Endodermal cell (in vitro differentiated cells): ENCODE data around the gene CAPNS2. TPM values are rescaled to one million over a fixed set of nuclear protein-coding genes. Genes with fewer than 3 reads are reported as not detected.

Source experiments
- DNase-seq: peaks from one replicate; pipeline ENCODE4 v3.0.0-alpha.2; 2017
- H3K27ac ChIP-seq: 2 replicates; pipeline ENCODE4 v1.5.1; 2013; ENCODE audit warnings: mild to moderate bottlenecking, low read depth, low read length, moderate library complexity
- H3K27me3 ChIP-seq: 2 replicates; pipeline ENCODE4 v1.6.1; 2013; ENCODE audit warnings: mild to moderate bottlenecking, low read length, moderate library complexity; ENCODE audit not compliant: insufficient read depth, control insufficient read depth, poor library complexity, severe bottlenecking
- H3K36me3 ChIP-seq: 2 replicates; pipeline ENCODE4 v1.7.0; 2013; ENCODE audit warnings: mild to moderate bottlenecking, low read length, moderate library complexity; ENCODE audit not compliant: control insufficient read depth, insufficient read depth
- H3K4me1 ChIP-seq: one replicate; pipeline ENCODE4 v1.7.0; 2013; ENCODE audit warnings: low read length; ENCODE audit not compliant: control insufficient read depth, insufficient read depth
- H3K4me3 ChIP-seq: 2 replicates; pipeline ENCODE4 v1.5.1; 2013; ENCODE audit warnings: mild to moderate bottlenecking, low read length, moderate library complexity
- H3K9ac ChIP-seq: 2 replicates; pipeline ENCODE4 v1.6.1; 2013; ENCODE audit warnings: mild to moderate bottlenecking, low read length, moderate library complexity; ENCODE audit not compliant: poor library complexity, severe bottlenecking; ENCODE audit errors: extremely low read depth
- H3K9me3 ChIP-seq: 2 replicates; pipeline ENCODE4 v1.6.1; 2013; ENCODE audit warnings: mild to moderate bottlenecking, low read length, moderate library complexity; ENCODE audit not compliant: control insufficient read depth
- H3K27ac Mint-ChIP-seq: 2 replicates; pipeline ENCODE4 v1.8.0; 2020; ENCODE audit warnings: mixed read lengths
- H3K27me3 Mint-ChIP-seq: 2 replicates; pipeline ENCODE4 v1.8.0; 2021; ENCODE audit warnings: mild to moderate bottlenecking, mixed read lengths; ENCODE audit not compliant: insufficient read depth
- H3K36me3 Mint-ChIP-seq: 2 replicates; pipeline ENCODE4 v1.8.0; 2020; ENCODE audit warnings: low read depth, mixed read lengths
- H3K4me1 Mint-ChIP-seq: 2 replicates; pipeline ENCODE4 v1.8.0; 2020; ENCODE audit warnings: mixed read lengths
- H3K4me3 Mint-ChIP-seq: 2 replicates; pipeline ENCODE4 v1.8.0; 2020; ENCODE audit warnings: mild to moderate bottlenecking, moderate library complexity, mixed read lengths
- H3K9me3 Mint-ChIP-seq: 2 replicates; pipeline ENCODE4 v1.8.0; 2020; ENCODE audit warnings: mild to moderate bottlenecking, mixed read lengths
- WGBS, 2 experiments: methylation state at CpG; one replicate each; pipeline versions ENCODE4 v1.1.5 to v1.1.7; 2013; ENCODE audit warnings: missing lambda C conversion rate in 2 of 2, mixed read lengths in 1 of 2; ENCODE audit not compliant: insufficient coverage in 1 of 2, insufficient read length in 1 of 2; 5-methylcytosine and 5-hydroxymethylcytosine counted together
- total RNA-seq, 2 donors: library from RNA; stranded (reverse); fragmentation: NEBNext Ultra II Directional in 1 of 2; extraction: Animal tissue kit (Norgen Biotek cat#: 25700) in 1 of 2; gene quantifications; 2 replicates in 1 of 2; 3 replicates in 1 of 2; pipeline ENCODE4 v1.2.1, GENCODE V29; 2021
- TF ChIP-seq, protein P1 (sequence below): fragments of 200-600 bp; sonication (generic); conservative IDR thresholded peaks from 2 replicates; pipeline ENCODE4 v1.5.0; 2021; ENCODE audit warnings: antibody characterized with exemption, mild to moderate bottlenecking

Gene CAPNS2
- total RNA-seq, 2 donors from 2014 or later, result 0.26 to 0.35 TPM

- H3K27me3 ChIP-seq, result no peaks in the 10 kb centered on the region
- no peak overlapping the region for H3K27ac ChIP-seq
- Mint-ChIP-seq H3K9me3 (no peaks in the 10 kb centered on the region), H3K27ac (no peak overlapping the region), H3K36me3 (no peaks in the 10 kb centered on the region), H3K27me3 (no peaks in the 10 kb centered on the region), H3K4me3 (no peak overlapping the region), H3K4me1 (no peaks in the 10 kb centered on the region)
- TF ChIP-seq, protein P1, sequence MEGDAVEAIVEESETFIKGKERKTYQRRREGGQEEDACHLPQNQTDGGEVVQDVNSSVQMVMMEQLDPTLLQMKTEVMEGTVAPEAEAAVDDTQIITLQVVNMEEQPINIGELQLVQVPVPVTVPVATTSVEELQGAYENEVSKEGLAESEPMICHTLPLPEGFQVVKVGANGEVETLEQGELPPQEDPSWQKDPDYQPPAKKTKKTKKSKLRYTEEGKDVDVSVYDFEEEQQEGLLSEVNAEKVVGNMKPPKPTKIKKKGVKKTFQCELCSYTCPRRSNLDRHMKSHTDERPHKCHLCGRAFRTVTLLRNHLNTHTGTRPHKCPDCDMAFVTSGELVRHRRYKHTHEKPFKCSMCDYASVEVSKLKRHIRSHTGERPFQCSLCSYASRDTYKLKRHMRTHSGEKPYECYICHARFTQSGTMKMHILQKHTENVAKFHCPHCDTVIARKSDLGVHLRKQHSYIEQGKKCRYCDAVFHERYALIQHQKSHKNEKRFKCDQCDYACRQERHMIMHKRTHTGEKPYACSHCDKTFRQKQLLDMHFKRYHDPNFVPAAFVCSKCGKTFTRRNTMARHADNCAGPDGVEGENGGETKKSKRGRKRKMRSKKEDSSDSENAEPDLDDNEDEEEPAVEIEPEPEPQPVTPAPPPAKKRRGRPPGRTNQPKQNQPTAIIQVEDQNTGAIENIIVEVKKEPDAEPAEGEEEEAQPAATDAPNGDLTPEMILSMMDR, result no peak
- no peaks in the 10 kb centered on the region for H3K4me1 ChIP-seq
- H3K4me3 ChIP-seq, result no peak overlapping the region
- no peak overlapping the region for H3K9ac ChIP-seq
- no peaks in the 10 kb centered on the region for H3K36me3 ChIP-seq
- H3K9me3 ChIP-seq, result no peaks in the 10 kb centered on the region
- no peak for DNase-seq
- WGBS, 2 experiments, result 90% methylated on average over 1 of the region's 1 CpG; no CpG with 5 or more reads in 1 of the 2 experiments
Measured at GRCh38 chr16:55539488-55539887, 27.0 kb upstream of the CAPNS2 start.

GRCh38 chr16:55540221-55540620 is 26.3 kb upstream of the CAPNS2 start:
- Mint-ChIP-seq H3K4me1 (no peaks in the 10 kb centered on the region), H3K27ac (no peak overlapping the region), H3K36me3 (no peaks in the 10 kb centered on the region), H3K9me3 (no peaks in the 10 kb centered on the region), H3K4me3 (no peak overlapping the region), H3K27me3 (no peaks in the 10 kb centered on the region)
- H3K9me3 ChIP-seq, result no peaks in the 10 kb centered on the region
- H3K4me1 ChIP-seq, result no peaks in the 10 kb centered on the region
- TF ChIP-seq, protein P1, result no peak
- no peak for DNase-seq
- no peaks in the 10 kb centered on the region for H3K27me3 ChIP-seq
- no peaks in the 10 kb centered on the region for H3K36me3 ChIP-seq
- H3K27ac ChIP-seq, result no peak overlapping the region
- H3K9ac ChIP-seq, result no peak overlapping the region
- no peak overlapping the region for H3K4me3 ChIP-seq
- WGBS, 2 experiments, result 100% methylated on average over 1 of the region's 1 CpG

GRCh38 chr16:55542459-55543082 is 23.9 kb upstream of the CAPNS2 start:
- no peaks in the 10 kb centered on the region for H3K9me3 Mint-ChIP-seq
- TF ChIP-seq, protein P1, result no peak
- 88 to 93% methylated on average over 1 of the region's 1 CpG for WGBS, 2 experiments

More at GRCh38 chr16:55542459-55543082, 23.9 kb upstream of the CAPNS2 start:
- Mint-ChIP-seq H3K27ac (no peak overlapping the region), H3K4me3 (no peak overlapping the region), H3K27me3 (no peaks in the 10 kb centered on the region), H3K4me1 (no peaks in the 10 kb centered on the region), H3K36me3 (no peaks in the 10 kb centered on the region)
- Histone ChIP-seq H3K36me3 (no peaks in the 10 kb centered on the region), H3K27me3 (no peaks in the 10 kb centered on the region), H3K9me3 (no peaks in the 10 kb centered on the region), H3K4me1 (no peaks in the 10 kb centered on the region), H3K4me3 (no peak overlapping the region), H3K9ac (no peak overlapping the region), H3K27ac (no peak overlapping the region)
- DNase-seq, result no peak
